SK-N-SH (cell line): Measurements from ENCODE around the gene NRIP2. TPM values are rescaled to one million over a fixed set of nuclear protein-coding genes. Genes with fewer than 3 reads are reported as not detected.

Experiments used
- CTCF ChIA-PET: fragments of 300-600, 350-600 bp; formaldehyde crosslinking; extraction: SDS; loops from one replicate; lab custom pipeline; 2021; lab: Yijun Ruan, JAX
- POLR2A ChIA-PET: fragments of 350-600 bp; sonication (Branson Sonifier 250); formaldehyde crosslinking; extraction: SDS; loops from one replicate; lab custom pipeline; 2020; ENCODE audit warnings: antibody characterized with exemption, inconsistent platforms; lab: Yijun Ruan, JAX
- DNase-seq: peaks from one replicate; pipeline ENCODE4 v3.0.0; 2012
- H2AFZ ChIP-seq: fragments of 200-600 bp; sonication (generic); 2 replicates; pipeline ENCODE4 v1.8.1; 2016; ENCODE audit warnings: antibody characterized with exemption, mild to moderate bottlenecking, low read depth
- H3F3A ChIP-seq: fragments of 200-600 bp; sonication (generic); replicated peaks from 2 replicates; pipeline ENCODE3; 2016; ENCODE audit warnings: antibody characterized with exemption, mild to moderate bottlenecking; ENCODE audit not compliant: insufficient read depth
- H3K27ac ChIP-seq, 2 experiments: fragments of 200-500 bp in 1 of 2; fragments of 200-600 bp in 1 of 2; sonication (Bioruptor generic) in 1 of 2; sonication (generic), shearing (Covaris generic) in 1 of 2; 2 replicates each; pipeline versions ENCODE4 v1.5.1 to v1.6.1; 2014 to 2016; ENCODE audit warnings: low read depth in 2 of 2, inconsistent platforms in 1 of 2, low read length in 1 of 2, mild to moderate bottlenecking in 1 of 2, mixed read lengths in 1 of 2
- H3K27me3 ChIP-seq: fragments of 200-600 bp; sonication (generic), shearing (Covaris generic); 2 replicates; pipeline ENCODE4 v1.6.1; 2016; ENCODE audit warnings: mixed run types; ENCODE audit not compliant: insufficient read depth
- H3K36me3 ChIP-seq, 2 experiments: fragments of 200-500 bp in 1 of 2; fragments of 200-600 bp in 1 of 2; sonication (Bioruptor generic) in 1 of 2; sonication (generic) in 1 of 2; replicated peaks in 1 of 2; 2 replicates each; pipeline versions ENCODE3 to v1.5.1; 2014 to 2016; ENCODE audit warnings: low read length in 1 of 2, mild to moderate bottlenecking in 1 of 2; ENCODE audit not compliant: insufficient read depth in 2 of 2, control insufficient read depth in 1 of 2
- H3K4me1 ChIP-seq, 2 experiments: fragments of 200-500 bp in 1 of 2; fragments of 200-600 bp in 1 of 2; sonication (Bioruptor generic) in 1 of 2; sonication (generic), shearing (Covaris generic) in 1 of 2; 2 replicates each; pipeline versions ENCODE4 v1.5.1 to v1.6.1; 2014 to 2016; ENCODE audit warnings: low read depth in 1 of 2, low read length in 1 of 2, mixed run types in 1 of 2; ENCODE audit not compliant: insufficient read depth in 2 of 2, control insufficient read depth in 1 of 2
- H3K4me2 ChIP-seq: fragments of 200-600 bp; sonication (generic), shearing (Covaris generic); 2 replicates; pipeline ENCODE4 v1.6.1; 2017; ENCODE audit warnings: mixed run types
- H3K4me3 ChIP-seq, 2 experiments: fragments of 200-500 bp in 1 of 2; fragments of 200-600 bp in 1 of 2; sonication (Bioruptor generic) in 1 of 2; sonication (generic), shearing (Covaris generic) in 1 of 2; 2 replicates each; pipeline versions ENCODE4 v1.5.1 to v1.8.1; 2014 to 2016; ENCODE audit warnings: low read depth in 2 of 2, inconsistent platforms in 1 of 2, low read length in 1 of 2, mild to moderate bottlenecking in 1 of 2, mixed read lengths in 1 of 2, moderate library complexity in 1 of 2
- H3K79me2 ChIP-seq: fragments of 200-600 bp; sonication (generic); 2 replicates; pipeline ENCODE4 v1.8.1; 2017; ENCODE audit warnings: mild to moderate bottlenecking; ENCODE audit not compliant: insufficient read depth
- H3K9ac ChIP-seq: fragments of 200-600 bp; sonication (generic); 2 replicates; pipeline ENCODE4 v1.6.1; 2017; ENCODE audit warnings: mixed run types
- H3K9me2 ChIP-seq: fragments of 200-600 bp; sonication (generic); 2 replicates; pipeline ENCODE4 v1.6.1; 2017; ENCODE audit warnings: mixed run types
- H3K9me3 ChIP-seq: fragments of 200-600 bp; sonication (generic); 2 replicates; pipeline ENCODE4 v1.6.1; 2017; ENCODE audit warnings: mixed run types, mild to moderate bottlenecking, moderate library complexity
- H4K20me1 ChIP-seq: fragments of 200-600 bp; sonication (generic); 2 replicates; pipeline ENCODE4 v1.6.1; 2017; ENCODE audit warnings: mild to moderate bottlenecking, mixed run types; ENCODE audit not compliant: insufficient read depth
- EP300 ChIP-seq, 2 experiments: IDR thresholded peaks; 2 replicates each; pipeline versions ENCODE4 v1.4.0 to v1.6.1; 2012; ENCODE audit warnings: borderline replicate concordance in 1 of 2, low read depth in 1 of 2, low read length in 1 of 2
- EZH2phosphoT487 ChIP-seq: fragments of 200-600 bp; sonication (generic); IDR thresholded peaks from 2 replicates; pipeline ENCODE4 v1.6.1; 2017; ENCODE audit warnings: low read depth, mixed run types, mild to moderate bottlenecking, antibody characterized with exemption, moderate library complexity, borderline replicate concordance
- FOXJ3 ChIP-seq: sonication (generic); formaldehyde crosslinking; IDR thresholded peaks from 2 replicates; pipeline ENCODE4 v1.5.1; 2020; ENCODE audit warnings: mild to moderate bottlenecking, missing genetic modification reagents
- GABPA ChIP-seq: IDR thresholded peaks from 2 replicates; pipeline ENCODE4 v1.4.0; 2012; ENCODE audit warnings: low read depth, mild to moderate bottlenecking
- JUND ChIP-seq: IDR thresholded peaks from 2 replicates; pipeline ENCODE4 v1.4.0; 2012
- MXI1 ChIP-seq: IDR thresholded peaks from 2 replicates; pipeline ENCODE4 v1.6.1; 2012; ENCODE audit warnings: mild to moderate bottlenecking, low read depth, low read length, improper control_type of control experiment
- RAD21 ChIP-seq: IDR thresholded peaks from 2 replicates; pipeline ENCODE4 v1.6.1; 2012; ENCODE audit warnings: mild to moderate bottlenecking, low read length
- RFX5 ChIP-seq: IDR thresholded peaks from 2 replicates; pipeline ENCODE4 v1.6.1; 2012; ENCODE audit warnings: mild to moderate bottlenecking, improper control_type of control experiment, low read length
- SIN3A ChIP-seq: IDR thresholded peaks from 2 replicates; pipeline ENCODE4 v1.6.1; 2012; ENCODE audit warnings: low read depth, mild to moderate bottlenecking, low read length, moderate library complexity, borderline replicate concordance
- SMC3 ChIP-seq: IDR thresholded peaks from 2 replicates; pipeline ENCODE4 v1.6.1; 2012; ENCODE audit warnings: low read depth, low read length, improper control_type of control experiment
- TAF1 ChIP-seq: IDR thresholded peaks from 2 replicates; pipeline ENCODE4 v1.6.1; 2012; ENCODE audit warnings: low read depth, mild to moderate bottlenecking, low read length, moderate library complexity, borderline replicate concordance
- TCF12 ChIP-seq: IDR thresholded peaks from 2 replicates; pipeline ENCODE4 v1.4.0; 2012
- TEAD4 ChIP-seq: IDR thresholded peaks from 2 replicates; pipeline ENCODE4 v1.4.0; 2012; ENCODE audit warnings: mild to moderate bottlenecking, borderline replicate concordance; ENCODE audit not compliant: insufficient read depth
- WGBS: methylation state at CpG from one replicate; pipeline ENCODE4 v1.1.6; 2017; ENCODE audit warnings: low lambda C conversion rate; 5-methylcytosine and 5-hydroxymethylcytosine counted together
- polyA plus RNA-seq, 3 experiments: library from polyadenylated mRNA; depleted of rRNA; stranded (reverse); fragments of >200 nt; gene quantifications; 2 replicates each; pipeline ENCODE4 v1.2.3, GENCODE V29; 2012
- TF ChIP-seq, protein P1 (sequence below): IDR thresholded peaks from 2 replicates; pipeline ENCODE4; 2012
- TF ChIP-seq, protein P2 (sequence below): fragments of 200-600 bp; sonication (generic); IDR thresholded peaks from 2 replicates; pipeline ENCODE4 v1.6.1; 2017; ENCODE audit warnings: antibody characterized with exemption, mild to moderate bottlenecking, moderate library complexity
- TF ChIP-seq, protein P3 (sequence below): IDR thresholded peaks from 2 replicates; pipeline ENCODE4 v1.4.0; 2012; ENCODE audit warnings: low read depth, borderline replicate concordance

Gene NRIP2
- polyA plus RNA-seq, 1 of the 3 experiments (the other 2 are of a cell fraction): not detected

DNA sequence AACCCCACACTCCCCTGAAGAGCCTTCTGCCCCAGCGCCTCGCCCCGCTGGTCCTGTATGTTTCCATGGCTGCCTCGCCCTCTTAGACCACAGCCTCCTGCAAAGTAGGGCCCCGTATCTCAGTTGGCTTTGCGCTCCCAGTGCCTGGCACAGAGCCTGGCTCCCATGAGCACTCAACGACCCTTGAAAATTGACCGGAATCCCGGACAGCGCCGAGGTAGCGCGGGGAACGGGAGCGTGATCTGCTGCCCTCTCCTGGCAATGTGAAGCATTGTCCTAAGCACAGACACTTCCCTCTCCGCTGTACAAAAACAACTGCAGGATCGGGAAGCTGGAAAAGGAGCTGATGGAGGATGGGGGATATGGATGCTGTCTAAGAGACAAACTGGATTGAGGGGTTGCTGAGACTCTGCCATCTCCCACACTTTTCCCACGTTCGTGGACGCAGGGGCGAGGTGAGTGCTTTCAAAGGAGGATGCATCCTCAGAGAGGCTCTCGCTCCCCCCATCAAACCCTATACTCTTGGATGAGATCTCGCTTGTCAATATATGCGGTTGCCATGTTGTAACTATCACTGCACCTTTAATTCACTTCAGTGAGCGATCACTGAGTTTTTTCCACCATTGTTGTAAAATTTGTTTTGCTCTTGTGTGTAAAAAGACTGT is 50.8 kb downstream of the NRIP2 start (continued):
- no peak for TF ChIP-seq MXI1
- TF ChIP-seq, protein P1, sequence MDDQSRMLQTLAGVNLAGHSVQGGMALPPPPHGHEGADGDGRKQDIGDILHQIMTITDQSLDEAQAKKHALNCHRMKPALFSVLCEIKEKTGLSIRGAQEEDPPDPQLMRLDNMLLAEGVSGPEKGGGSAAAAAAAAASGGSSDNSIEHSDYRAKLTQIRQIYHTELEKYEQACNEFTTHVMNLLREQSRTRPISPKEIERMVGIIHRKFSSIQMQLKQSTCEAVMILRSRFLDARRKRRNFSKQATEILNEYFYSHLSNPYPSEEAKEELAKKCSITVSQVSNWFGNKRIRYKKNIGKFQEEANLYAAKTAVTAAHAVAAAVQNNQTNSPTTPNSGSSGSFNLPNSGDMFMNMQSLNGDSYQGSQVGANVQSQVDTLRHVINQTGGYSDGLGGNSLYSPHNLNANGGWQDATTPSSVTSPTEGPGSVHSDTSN: no peak
- peak; percentile 72 for TF ChIP-seq SMC3
- TF ChIP-seq FOXJ3 (CRISPR knock-in tag): no peak
- TF ChIP-seq JUND: no peak
- TF ChIP-seq RAD21: peak; percentile 74

DNA sequence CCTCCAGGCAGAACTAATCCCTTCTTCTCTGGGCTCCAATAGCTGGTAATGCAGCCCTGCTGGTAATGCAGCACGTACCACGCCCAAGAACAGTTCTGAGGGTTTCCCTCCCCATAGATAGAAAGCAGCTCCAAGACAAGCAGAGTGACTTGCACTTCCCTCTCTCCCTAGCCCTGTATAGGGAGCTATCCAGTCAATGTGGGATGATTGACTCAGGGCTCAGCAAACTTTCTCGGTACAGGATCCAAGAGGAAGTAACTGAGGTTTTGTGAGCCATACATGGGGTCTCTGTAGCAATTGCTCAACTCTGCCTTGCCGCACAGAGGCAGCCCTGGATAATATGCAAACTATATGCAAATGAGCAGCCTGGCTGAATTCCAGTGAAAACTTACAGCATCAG is 55.6 kb downstream of the NRIP2 start:
- H3K4me1 ChIP-seq: peaks cover 0 to 3% of the 10 kb centered on the region in 2 experiments; a peak in 1 of 4 replicates
- H3K9ac ChIP-seq: no peak overlapping the region
- H3K9me3 ChIP-seq: no peaks in the 10 kb centered on the region
- H3F3A ChIP-seq: no peaks in the 10 kb centered on the region
- CTCF ChIA-PET: interaction anchor here (2.1 to 3.2 kb wide), 2 partner anchors 11 to 39 kb away, joined by 5 to 10 read pairs; no protein-coding TSS in a partner anchor
- H2AFZ ChIP-seq: no peak overlapping the region
- no peak overlapping the region for H3K4me3 ChIP-seq
- no peaks in the 10 kb centered on the region for H3K79me2 ChIP-seq
- no peak overlapping the region for H3K4me2 ChIP-seq
- no peaks in the 10 kb centered on the region for H3K9me2 ChIP-seq
- H4K20me1 ChIP-seq: no peaks in the 10 kb centered on the region
- DNase-seq: no peak
- TF ChIP-seq MXI1 (no peak), SIN3A (no peak), JUND (no peak), EZH2phosphoT487 (no peak), TCF12 (no peak), TAF1 (no peak), TEAD4 (no peak), RFX5 (no peak), GABPA (no peak), EP300 (IDR thresholded peaks at IDR 0.05; ENCODE audit: borderline replicate concordance in 1 of 2, low read depth in 1 of 2, low read length in 1 of 2) (no peak)
- TF ChIP-seq, protein P2, sequence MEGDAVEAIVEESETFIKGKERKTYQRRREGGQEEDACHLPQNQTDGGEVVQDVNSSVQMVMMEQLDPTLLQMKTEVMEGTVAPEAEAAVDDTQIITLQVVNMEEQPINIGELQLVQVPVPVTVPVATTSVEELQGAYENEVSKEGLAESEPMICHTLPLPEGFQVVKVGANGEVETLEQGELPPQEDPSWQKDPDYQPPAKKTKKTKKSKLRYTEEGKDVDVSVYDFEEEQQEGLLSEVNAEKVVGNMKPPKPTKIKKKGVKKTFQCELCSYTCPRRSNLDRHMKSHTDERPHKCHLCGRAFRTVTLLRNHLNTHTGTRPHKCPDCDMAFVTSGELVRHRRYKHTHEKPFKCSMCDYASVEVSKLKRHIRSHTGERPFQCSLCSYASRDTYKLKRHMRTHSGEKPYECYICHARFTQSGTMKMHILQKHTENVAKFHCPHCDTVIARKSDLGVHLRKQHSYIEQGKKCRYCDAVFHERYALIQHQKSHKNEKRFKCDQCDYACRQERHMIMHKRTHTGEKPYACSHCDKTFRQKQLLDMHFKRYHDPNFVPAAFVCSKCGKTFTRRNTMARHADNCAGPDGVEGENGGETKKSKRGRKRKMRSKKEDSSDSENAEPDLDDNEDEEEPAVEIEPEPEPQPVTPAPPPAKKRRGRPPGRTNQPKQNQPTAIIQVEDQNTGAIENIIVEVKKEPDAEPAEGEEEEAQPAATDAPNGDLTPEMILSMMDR: no peak
- TF ChIP-seq, protein P3, sequence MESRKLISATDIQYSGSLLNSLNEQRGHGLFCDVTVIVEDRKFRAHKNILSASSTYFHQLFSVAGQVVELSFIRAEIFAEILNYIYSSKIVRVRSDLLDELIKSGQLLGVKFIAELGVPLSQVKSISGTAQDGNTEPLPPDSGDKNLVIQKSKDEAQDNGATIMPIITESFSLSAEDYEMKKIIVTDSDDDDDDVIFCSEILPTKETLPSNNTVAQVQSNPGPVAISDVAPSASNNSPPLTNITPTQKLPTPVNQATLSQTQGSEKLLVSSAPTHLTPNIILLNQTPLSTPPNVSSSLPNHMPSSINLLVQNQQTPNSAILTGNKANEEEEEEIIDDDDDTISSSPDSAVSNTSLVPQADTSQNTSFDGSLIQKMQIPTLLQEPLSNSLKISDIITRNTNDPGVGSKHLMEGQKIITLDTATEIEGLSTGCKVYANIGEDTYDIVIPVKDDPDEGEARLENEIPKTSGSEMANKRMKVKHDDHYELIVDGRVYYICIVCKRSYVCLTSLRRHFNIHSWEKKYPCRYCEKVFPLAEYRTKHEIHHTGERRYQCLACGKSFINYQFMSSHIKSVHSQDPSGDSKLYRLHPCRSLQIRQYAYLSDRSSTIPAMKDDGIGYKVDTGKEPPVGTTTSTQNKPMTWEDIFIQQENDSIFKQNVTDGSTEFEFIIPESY: no peak
- no peak overlapping the region for H3K27ac ChIP-seq
- 48% methylated on average over 3 of the region's 4 CpGs for WGBS
- H3K36me3 ChIP-seq: no peaks in the 10 kb centered on the region
- H3K27me3 ChIP-seq: peaks cover 9% of the 10 kb centered on the region
- POLR2A ChIA-PET: no interaction called here
